Stimulated activated naive CD4-positive, alpha-beta T cell treated with Interleukin-2 at 50 U/mL for 16 hours (primary cell): Measurements from ENCODE around the gene EXO1.

Source experiments
- DNase-seq: peaks from one replicate; lab custom pipeline; 2025; lab: John Stamatoyannopoulos, UW

The EXO1 gene

DNA sequence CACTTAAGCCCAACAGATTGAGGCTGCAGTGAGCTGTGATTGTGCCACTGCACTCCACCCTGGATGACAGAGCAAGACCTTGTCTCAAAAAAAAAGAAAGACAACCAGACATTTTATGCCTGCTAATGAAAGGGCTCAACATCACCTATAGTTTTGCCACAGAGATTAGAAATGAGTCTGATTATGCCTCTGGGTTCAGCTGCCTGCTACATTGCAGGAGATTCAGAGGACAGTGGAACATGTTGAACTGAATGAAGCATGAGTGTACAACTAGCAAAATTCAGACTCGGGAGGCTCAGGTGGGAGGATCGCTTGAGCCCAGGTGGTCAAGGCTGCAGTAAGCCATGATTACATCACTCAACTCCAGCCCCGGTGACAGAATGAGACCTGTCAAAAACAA lies 46.0 kb downstream of the EXO1 start:
- DNase-seq, result no peak

DNA sequence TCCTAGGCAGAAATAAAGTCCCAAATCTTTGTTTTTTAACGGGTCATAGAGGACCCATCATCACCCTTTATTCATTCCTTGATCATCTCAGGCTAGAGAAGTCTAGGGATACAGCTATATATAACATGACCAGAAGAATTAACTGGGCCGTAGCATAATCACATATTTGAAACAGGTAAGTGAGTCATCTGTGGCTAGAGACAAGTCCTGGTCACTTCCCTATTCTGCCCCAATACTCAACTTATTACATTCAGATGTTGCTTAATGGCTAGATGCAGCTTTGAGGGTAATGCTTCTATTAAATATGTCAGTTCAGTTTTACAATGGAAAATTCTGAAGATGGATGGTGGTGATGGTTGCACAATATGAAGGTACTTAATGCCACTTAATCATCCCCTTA lies 47.0 kb downstream of the EXO1 start:
- DNase-seq, result no peak

DNA sequence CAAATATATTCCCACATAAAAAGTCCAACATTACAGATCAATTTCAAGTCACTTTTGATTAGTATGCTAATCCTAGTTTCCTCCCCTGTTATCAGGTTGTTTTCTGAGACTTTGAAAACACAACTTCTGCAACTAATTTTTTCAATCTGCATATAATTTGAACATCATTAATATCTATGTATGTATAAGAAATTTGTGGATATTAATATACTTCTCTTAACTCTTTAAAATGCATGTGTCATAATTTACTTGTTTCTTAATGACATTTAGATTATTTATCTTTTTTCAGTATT lies 48.6 kb downstream of the EXO1 start:
- DNase-seq, result no peak

DNA sequence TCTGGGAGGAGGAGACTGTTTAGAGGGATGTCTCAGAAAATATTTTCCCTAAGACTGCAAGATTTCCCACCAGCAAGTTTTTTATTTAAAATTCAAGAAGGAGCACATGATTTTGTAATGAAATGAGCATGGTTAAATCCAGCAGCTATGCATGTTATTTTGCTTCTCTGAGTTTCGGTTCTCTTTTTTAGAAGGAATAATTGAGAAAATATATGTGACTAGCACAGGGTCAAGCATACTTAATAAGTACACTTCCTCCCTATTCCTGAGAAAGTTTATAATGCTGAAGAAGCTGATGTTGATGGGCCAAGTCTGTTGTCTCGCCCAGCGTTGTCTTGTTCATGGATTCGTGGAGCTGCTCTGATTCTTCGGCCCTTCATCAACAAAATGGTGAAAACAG lies 51.2 kb downstream of the EXO1 start:
- no peak for DNase-seq

DNA sequence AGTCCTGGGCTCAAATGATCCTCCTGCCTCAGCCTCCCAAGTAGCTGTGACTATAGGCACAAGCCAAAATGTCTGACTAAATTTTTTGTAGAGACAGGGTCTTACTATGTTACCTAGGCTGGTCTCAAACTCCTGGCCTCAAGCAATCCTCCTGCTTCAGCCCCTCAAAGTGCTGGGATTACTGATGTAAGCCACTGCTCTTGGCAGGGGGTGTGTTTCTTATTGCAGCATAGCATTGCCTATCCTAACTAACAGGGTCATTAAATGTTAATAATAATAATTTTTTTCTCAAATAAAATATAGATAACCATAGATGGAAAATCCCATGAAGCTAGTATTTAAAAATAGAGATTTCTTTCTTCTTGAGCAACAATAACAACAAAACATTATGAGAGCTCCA lies 52.4 kb downstream of the EXO1 start:
- DNase-seq, result no peak

DNA sequence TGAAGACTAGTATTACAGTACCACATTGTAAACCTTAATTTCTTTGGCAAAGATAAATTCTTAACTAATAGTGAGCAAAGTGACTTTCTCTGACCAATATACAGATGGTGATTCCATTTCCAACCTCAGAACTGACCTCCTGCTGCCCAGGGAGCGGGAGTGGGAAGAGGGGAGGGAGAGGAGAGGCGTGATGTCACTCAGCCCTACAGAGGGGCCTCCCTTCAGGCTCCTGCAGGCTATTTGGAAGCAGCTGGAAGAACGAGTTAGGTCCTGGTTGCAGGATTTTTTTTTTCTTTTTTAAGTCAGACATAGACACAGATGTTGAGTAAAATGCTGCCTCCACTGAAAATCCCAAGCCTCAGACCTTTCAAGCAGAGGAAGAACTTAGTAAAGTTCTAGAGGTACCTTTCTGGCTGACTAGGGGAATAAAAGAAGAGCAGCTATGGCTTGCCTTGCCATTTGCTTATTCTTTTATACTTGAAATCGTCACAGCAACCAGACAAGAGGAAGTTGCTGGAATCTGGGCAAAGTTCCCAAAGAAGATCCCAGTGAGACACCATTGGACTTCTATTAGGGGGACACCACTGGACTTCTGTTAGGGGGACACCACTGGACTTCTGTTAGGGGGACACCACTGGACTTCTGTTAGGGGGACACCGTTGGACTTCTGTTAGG lies 54.5 kb downstream of the EXO1 start:
- no peak for DNase-seq

DNA sequence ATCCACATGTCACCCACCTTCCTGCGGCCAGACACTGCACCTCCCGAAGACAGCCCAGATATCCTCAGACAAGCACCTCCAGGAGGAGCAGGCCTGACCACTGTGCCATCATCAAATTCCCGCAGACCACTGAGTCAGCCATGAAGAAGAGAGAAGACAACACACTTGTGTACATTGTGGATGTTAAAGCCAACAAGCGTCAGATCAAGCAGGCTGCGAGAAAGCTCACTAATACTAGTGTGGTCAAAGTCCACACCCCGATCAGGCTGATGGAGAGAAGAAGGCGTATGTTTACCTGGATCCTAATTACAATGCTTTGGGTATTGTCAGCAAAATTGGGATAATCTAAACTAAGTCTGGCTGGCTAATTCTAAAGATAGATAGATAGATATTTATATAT lies 68.2 kb downstream of the EXO1 start:
- DNase-seq, result no peak

DNA sequence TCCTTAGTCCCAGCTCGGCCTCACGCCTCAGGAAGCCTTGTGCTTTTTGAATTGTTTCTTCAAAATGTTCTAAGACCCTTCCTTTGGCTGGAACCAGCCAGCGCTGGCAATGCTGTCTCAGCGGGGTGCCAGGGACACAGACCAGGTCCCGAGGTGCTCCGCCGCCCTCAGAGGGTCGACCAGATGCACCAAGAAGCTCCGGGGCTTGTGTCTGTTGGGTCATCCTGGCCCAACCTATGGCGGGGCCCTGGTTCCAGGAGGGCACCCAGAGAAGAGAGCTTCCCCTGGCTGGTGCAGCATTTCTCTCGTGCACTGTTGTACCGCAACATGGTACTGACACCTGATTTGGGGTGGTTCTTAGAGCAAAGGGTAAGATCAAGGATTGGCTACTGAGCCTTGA lies 69.5 kb downstream of the EXO1 start:
- no peak for DNase-seq

DNA sequence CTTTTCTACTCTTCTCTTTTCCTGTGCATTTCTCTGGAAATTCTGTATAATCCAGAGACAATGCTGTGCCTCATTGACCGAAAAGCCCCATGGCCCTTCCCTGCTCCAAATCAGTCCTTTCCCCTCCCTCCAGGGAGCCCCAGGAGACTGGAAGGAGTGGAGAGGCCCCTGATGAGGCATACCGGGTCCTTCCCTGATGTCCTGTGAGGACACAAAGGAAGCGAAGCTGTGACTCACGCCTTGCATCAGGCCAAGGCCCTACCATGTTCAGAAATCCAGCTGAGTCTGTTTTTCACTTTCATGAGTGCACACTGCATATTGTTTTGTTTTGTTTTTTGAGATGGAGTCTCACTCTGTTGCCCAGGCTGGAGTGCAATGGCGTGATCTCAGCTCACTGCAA lies 70.9 kb downstream of the EXO1 start:
- DNase-seq, result no peak

DNA sequence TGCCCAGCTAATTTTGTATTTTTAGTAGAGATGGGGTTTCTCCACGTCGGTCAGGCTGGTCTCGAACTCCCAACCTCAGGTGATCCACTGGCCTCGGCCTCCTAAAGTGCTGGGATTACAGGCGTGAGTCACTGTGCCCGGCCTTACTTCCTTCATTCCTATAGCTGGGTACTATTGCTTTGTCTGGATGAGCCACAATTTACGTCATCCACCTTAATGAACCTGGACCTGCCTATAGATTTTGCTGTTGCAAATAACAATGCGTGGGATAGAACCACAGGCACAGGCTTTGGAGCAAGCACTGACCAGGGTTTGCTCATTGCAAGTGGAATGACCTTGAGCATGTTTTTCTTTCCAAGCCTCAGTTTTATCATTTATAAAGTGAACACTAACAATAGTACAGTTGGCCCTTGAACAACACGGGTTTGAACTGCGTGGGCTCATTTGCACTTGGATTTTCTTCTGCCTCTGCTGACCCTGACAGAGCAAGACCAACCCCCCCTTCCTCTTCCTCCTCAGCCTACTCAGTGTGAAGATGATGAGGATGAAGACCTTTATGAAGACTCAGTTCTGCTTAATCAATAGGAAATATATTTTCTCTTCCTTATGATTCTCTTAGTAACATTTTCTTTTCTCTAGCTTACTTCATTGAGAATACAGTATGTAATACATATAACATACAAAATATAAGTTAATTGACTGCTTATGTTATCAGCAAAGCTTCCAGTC lies 76.2 kb downstream of the EXO1 start:
- DNase-seq, result no peak

DNA sequence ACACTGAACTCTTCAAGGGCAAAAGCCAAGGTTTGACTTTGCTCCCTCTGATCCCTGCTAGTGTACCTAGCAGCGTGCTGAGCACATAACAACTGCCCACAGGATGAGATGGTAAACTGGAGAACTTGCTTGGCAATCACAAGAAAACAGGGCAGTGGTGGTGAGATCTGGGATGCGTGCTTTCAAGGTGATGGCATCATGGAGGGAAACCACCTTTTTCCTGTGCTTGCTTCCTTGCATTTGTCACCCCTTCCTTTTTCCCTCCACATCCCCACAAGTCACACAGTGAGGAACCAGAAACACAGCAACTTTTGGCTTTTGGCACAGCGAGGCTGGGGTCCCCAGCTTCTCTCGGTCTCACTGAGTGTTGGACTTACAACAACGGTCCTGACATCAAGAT lies 78.1 kb downstream of the EXO1 start:
- no peak for DNase-seq

DNA sequence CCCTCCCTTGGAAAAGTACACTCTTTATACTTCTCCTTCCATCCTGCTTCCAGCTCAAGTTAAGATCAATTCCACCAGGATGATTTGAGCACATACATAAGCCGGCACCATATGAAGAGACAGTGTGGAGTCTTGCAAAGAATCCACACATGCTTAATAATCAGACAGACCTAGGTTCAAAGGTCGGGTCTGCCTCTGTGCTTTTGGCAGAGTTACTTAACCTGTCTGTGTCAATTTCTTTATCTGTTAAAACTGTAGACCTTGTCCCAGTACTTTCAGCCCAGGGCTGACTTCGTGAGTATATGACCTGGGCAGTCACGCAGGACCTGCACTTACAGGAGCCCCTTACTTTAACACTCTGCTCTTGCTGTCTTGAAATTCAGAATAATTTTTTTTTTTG lies 79.3 kb downstream of the EXO1 start:
- no peak for DNase-seq

DNA sequence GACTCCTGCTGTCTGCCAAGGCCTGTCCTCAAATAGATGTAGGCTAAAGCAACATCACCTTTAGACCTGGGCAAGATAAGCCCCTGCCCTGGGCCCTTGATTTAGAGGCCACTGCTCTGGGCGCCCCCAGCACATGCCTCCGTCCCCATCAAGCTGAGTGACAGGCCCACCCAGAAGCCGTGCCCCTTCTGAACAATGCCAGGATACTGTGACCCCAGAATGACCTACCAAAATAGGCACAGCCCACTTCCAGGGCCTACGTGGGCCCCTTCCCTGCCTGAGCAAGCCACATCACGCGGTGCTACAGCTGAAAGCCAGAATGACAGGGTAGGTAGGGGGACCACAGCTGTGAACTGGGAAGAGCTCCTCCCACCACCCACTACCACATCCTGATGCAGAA lies 84.8 kb downstream of the EXO1 start:
- DNase-seq, result no peak

DNA sequence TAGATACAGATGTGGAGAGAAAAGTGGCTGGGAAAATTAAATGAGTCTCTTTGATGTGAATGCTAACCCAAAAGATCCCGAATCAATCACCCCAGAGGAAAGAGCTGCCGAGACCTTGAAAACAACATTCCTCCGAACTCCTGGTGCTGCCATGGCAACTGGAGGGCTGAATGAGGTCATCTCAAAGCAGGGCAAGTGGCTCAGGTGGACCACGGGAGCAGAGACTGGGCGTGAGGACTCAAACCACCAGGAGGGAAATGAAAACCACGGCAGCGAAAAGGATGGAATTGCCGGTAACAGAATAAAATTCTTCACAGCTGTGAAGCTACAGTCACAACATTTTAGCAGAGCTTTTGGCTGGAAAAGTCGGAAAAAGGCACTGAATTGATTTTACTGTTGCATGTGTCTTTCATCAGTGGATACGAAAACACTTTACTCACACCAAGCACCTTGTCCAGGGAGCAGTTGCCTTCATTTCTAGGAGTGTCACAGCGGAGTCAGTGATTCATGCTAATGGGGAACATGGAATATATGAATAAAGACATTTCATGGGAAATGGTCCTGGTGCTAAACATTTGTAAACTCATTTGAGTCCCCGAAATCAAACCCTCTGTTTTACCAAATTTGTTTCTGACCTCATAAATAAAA lies 86.3 kb downstream of the EXO1 start:
- DNase-seq, result no peak

DNA sequence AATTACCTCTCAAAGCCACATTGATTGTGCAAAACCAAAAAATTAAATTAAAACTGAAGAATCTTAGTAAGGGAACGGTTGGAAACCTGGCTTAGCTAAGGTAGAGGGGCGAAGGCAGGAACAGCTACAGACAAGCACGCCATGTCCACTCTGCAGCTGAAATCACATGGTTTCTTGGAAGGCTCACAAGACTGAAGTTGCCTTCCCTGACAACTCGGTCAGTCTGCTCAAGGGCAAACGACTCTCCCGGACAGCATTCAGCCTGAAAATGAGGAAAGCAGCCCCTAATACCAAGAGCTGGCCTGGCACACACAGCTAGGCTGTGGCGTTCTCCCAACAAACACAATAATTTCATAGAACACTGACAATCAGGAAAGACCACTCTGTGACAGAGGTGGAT lies 86.9 kb downstream of the EXO1 start:
- no peak for DNase-seq
